Activated CD4-positive, alpha-beta T cell treated with anti-CD3 and anti-CD28 coated beads, Interleukin-10, Interleukin-2, amounts not matched to agents 100 ng/mL and 50 ng/mL, durations not matched to agents 16 hours and 8 hours (primary cell): Measurements from ENCODE around the gene NUBP1.
"Not testable (repeated sequence)": the region's sequence is repeated elsewhere in the genome, so short reads cannot be mapped to it uniquely, and the experiment has no call there.

ENCODE experiments used
- DNase-seq: peaks from one replicate; pipeline ENCODE4 v3.0.0-alpha.2; 2020

NUBP1 gene

DNA sequence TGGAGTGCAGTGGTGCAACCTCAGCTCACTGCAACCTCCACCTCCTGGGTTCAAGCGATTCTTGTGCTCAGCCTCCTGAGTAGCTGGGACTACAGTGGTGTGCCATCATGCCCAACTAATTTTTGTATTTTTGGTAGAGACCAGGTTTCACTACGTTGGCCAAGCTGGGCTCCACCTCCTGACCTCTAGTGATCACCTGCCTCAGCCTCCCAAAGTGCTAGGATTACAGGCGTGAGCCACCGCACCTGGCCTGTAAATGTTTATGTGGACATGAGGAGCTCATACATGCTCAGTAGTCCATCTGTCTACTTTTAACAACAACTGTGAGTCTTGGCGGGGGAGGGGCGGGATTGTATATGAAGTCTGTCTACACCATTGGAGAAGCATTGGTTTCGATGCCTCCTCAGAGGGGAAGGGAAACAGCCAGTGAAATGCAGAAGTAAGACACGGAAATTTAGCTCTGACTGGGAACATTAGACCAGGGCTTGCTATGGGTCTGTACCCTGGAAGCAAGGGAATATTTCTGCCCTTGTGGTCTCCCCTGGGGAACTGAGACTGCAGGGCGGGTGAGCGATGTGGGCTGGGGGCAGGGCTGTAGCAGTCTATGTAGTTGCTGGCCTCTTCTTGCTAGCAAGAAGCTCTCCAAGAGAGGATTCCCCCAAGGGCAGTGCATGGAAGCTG lies 9.3 kb downstream of the NUBP1 start:
- DNase-seq, result no peak

GRCh38 chr16:10753670-10754069 lies 10.0 kb downstream of the NUBP1 start:
- DNase-seq, result no peak

DNA sequence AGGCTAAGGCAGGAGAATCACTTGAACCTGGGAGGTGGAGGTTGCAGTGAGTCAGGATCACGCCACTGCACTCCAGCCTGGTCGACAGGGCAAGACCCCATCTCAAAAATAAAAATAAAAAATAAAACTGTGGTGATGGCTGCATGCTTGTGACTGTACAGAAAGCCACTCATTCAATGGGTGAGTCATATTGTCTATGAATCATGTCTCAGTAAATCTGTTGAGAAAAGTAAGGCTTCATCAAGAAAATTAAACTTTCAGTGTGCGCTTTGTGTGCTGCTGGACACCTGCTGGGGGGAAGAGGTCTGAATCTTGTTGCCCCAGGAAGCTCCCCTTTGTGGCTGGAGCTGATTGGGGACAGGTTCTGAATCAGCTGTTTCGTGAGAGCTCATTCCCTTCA lies 11.3 kb downstream of the NUBP1 start:
- peak; percentile 45 for DNase-seq

- DNase-seq, result no peak
These were observed 12.9 kb downstream of the NUBP1 start for GRCh38 chr16:10756574-10756973.

DNA sequence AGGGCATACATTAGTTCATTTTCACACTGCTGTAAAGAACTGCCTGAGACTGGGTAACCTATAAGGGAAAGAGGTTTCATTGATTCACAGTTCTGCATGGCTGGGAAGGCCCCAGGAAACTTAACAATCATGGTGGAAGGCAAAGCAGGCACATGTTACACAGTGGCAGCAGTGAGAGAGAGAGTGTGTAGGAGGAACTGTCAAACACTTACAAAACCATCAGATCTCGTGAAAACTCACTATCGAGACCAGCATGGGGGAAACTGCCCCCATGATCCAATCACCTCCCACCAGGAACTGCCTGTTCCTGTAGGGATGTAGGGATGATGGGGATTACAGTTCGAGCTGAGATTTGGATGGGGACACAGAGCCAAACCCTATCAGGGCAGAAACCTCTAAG lies 17.2 kb downstream of the NUBP1 start:
- DNase-seq, result no peak

GRCh38 chr16:10761373-10761772 lies 17.7 kb downstream of the NUBP1 start:
- DNase-seq, result no peak

DNA sequence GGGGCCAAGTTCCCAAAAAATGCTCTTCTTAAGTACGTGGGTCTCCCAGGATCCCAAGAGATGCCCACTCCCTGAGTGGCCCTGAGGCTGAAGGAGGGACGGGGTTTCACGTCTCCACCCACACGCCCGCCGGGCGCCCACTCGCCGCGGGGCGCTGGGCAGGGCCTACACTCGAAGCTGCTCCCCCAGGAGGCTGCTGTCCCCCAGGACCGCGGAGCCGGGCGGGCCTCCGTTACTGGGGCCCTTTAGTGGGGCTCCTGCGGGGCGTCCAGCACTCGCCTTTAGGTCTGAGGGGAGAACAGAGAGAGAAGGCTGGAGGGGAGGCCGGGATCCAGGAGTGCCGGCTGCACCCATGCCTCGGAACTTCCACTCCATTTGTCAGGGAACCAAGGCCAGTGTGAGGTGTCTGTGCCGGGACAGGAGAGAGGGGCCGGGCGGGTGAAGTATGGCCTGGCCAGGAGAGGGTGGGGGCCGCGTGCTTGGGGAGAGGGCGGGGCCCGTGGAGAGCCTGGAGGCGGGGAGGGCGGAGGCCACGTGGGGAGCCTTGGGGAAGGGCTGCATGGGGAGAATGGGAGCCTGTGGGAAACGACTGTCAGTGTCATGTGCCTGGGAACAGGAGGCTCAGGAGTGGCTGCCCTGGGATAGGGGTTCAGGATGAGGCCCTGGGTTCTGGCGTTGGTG lies 18.8 kb downstream of the NUBP1 start:
- no peak for DNase-seq

GRCh38 chr16:10763456-10763855 lies 19.8 kb downstream of the NUBP1 start:
- no peak for DNase-seq

DNA sequence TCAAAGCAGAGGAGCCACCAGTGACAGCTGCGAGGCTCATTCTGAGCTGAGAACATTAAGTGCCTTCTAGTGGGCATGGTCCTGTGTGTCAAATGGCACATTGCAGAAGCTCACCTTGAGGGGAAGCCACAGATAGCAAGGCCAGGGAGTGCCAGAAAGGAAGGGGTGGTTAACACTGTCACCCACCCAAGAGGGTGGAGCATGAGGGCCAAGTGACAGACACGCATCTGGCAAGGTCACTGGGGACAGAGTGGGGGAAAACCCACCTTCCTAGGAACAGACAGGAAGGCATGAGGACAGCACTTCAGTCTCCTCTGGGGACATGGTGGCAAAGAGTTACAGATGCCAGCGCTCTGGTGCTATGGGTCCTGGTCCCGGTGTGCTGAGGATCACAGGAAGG lies 22.1 kb downstream of the NUBP1 start:
- DNase-seq, result peak; percentile 36

DNA sequence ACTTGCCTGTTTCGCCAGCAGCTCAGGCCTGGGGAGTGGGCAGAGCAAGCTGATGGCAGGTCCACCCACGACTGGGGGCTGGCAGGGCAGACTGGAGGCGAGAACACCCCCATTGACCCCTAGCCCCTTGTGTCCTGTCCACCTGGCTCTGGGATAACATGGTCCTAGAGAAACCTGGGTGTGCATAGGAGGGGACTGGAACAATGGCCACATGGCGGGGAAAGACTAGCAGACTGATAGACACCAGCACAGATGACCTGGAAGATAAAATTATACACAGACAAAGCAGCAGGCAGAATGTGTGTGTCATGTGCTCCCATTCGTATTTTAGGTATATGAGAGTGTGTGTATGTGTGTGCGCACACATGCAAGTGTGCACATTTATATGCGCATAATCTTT lies 23.5 kb downstream of the NUBP1 start:
- DNase-seq, result no peak

DNA sequence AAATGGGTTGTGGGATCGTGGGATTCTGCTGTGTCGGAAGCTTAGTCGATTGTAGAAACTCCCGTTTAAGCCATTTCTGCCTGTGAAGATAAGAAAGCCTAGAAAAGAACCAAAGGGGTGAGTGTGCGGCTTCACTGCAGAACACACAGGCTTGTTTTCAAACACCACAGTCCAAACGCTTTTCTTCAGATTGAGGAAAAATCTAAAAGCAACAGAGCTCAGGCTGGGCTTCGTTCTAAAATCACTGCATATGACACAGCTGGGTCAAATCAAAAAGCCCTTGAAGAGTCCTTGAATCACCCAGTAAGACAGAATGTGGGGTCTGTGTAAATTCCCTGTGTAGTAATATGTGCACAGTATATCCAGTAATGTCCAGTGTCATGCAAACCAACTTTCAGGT lies 25.7 kb downstream of the NUBP1 start:
- DNase-seq, result no peak

DNA sequence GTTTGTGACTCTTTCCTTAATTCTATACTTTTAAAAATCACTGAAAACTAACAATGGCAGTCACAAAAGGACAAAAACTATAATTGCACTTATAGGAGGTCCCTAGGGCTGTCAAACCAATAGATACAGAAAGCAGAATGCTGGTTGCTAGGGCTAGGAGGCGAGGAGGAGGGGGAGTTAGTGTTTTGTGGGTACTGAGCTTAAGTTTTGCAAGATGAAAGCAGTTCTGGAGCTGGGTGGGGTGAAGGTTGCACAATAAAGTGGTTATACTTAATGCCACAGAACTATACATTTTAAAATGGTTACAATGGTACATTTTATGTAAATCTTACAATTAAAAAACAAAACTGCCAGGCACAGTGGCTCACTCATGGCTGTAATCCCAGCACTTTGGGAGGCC lies 27.3 kb downstream of the NUBP1 start:
- DNase-seq, result no peak

DNA sequence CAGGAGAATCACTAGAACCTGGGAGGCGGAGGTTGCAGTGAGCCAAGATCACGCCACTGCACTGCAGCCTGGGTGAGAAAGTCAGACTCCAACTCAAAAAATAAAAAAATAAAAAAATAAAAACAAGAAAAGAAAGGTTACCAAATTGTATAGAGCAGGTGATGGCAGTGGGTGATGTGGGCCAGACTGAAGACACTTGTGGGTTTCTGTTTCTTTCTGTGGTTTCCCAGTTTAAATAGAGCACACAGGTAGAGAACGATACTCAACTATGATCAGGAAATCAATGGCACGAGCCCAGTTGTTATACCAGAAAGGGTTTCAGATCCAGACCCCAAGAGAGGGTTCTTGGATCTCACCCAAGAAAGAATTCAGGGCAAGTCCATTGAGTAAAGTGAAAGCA lies 32.6 kb downstream of the NUBP1 start:
- peak; percentile 52 for DNase-seq

DNA sequence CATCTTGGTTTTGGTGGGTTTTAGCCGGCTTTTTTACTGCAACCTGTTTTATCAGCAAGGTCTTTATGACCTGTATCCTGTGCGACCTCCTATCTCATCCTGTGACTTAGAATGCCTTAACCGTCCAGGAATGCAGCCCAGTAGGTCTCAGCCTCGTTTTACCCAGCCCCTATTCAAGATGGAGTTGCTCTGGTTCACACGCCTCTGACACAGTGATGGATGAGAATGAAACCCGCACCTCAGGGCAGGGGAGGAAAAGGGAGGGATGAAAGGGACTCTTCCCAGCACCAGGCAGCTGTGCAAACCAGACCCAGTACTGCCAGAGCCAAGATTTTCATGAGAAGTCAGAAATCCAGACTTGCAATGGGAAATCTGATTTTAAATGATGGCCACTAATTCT lies 33.3 kb downstream of the NUBP1 start:
- DNase-seq, result not testable (repeated sequence)

DNA sequence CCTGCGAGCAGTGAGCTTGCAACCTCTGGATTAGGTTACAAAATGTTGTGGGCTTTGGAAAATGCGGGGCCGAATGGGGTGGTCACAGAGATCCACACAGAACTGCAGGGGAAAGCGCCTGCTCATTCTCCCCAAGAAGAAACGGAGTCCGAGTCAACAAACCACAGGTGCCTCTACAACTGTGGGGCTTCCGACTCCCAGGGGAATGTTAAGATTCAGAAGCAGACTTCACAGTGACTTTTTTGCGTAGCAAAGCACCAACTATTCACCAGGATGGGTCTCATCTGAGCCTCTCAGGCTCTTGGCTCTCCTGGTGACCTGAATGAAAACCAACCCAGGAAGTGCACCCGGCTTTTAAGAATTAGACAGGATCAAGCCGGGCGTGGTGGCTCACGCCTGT lies 33.7 kb downstream of the NUBP1 start:
- DNase-seq, result no peak

- not testable (repeated sequence) for DNase-seq
These were observed 36.3 kb downstream of the NUBP1 start for GRCh38 chr16:10779908-10780307.

DNA sequence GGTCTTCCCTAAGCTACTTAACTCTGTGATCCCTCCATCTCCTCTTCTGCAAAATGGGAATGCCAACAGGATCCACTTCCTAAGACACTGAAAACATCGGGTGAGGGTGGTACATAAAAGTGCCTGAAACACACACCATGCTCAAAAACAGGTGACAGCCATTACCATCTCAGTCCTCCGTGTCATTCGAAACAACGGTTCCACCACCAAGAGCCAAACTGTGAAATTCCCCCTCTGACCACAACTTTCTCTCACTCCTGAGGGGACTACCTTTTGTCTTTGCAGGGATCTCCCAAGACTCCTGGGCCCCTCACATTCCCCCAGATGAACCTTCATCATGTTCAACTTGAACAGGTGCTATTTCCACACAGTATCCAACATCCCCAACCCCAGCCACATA lies 37.0 kb downstream of the NUBP1 start:
- no peak for DNase-seq

GRCh38 chr16:10782628-10783027 lies 39.0 kb downstream of the NUBP1 start:
- DNase-seq, result no peak

GRCh38 chr16:10787304-10787703 lies 43.7 kb downstream of the NUBP1 start:
- DNase-seq, result no peak

DNA sequence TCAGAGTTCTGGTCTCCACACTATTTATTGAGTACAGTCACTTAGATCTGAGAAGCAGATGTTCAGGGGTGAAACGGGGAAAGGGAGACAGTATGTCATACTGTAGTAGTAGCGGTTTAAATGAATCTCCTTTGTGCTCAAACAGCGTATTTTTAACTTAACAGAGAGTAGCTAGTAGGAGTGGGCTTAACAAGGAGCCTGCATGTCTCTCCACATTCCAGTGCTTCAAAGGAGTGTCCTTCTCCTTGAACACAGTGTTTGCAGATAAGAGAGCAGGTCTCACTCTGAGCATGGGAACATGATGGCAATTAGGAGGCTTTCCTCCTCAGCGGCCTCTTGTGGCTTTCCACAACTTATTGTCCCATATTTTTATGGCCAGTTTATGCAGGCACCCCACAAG lies 45.0 kb downstream of the NUBP1 start:
- DNase-seq, result not testable (repeated sequence)

- no peak for DNase-seq
These were observed 47.4 kb downstream of the NUBP1 start for GRCh38 chr16:10791048-10791447.

DNA sequence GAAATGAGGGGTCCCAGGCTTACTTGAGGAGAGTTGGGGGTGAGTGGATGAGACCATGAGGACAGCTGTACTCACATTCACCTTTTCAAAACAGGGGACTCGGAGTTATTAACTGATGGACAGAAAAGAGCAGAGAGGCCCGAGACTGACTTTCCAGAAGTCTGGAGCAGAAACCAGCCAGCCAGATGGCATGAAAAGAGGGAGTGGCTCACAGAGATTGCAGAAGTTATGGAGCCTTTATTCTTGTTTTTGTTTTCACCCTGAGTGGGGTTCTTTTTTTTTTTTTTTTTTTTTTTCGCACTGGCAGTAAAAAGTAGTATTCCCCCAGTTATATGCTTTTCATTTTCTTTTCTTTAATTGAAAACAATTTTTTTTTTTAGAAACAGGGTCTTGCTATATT lies 56.1 kb downstream of the NUBP1 start:
- DNase-seq, result no peak

DNA sequence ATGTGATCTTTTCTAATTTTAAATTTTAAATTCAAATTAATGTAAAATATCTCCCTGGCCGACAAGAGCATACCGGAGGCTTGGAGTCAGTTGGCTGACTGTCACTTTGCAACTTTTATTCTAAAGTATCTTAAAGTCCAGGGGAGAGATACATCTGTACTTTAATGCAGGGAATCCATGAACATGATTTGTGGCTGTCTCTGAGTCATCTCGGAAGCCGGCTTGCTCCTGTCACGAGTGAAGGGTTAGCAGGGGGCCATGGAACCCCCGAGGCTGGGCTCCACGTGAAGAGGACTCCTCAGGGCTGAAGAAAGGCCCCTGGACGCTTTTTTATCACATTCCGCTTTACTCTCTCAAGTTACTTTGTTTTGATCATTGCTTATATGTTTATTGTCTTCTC lies 61.7 kb downstream of the NUBP1 start:
- DNase-seq, result no peak

DNA sequence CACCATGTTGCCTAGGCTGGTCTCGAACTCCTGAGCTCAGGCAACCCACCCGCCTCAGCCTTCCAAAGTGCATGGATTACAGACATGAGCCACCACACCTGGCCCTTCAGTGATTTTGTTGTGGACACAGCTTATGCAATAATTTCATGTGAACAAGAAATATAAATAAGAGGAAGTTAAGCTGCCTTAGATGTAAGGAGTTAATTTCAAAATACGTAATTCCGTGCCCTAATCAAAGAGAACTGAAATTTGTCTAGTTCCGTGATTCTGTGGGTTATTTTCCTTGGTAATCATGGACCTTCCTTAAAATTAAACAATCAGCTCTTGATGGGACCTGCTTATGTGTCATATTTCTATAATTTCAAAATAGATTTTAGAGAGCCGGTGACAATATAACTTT lies 63.1 kb downstream of the NUBP1 start:
- DNase-seq, result no peak

DNA sequence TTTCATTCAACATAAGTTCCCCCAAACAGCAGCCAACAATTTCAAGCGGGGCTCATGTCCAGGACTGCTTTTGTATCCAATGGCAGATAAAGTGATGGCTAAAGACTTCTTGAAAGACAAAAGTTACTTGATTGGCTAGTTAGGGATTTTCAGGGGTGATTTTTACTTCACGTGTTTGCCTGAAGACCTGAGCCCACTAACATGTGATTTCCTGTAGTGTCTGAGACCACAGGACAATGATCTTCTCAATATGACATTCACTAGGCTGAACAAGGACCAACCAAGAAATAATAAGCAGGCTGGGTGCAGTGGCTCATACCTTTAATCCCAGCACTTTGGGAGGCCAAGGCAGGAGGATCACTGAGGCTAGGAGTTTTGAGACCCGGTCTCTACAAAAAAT lies 64.6 kb downstream of the NUBP1 start:
- DNase-seq, result no peak
